HG02943 (cell line): ENCODE measurements around the gene MX2.

Experiments used
- ATAC-seq: cut with Tn5 transposase; IDR thresholded peaks from one replicate; pipeline ENCODE4 v1.9.1; 2021; ENCODE audit warnings: mild to moderate bottlenecking, low read depth, moderate library complexity; ENCODE audit not compliant: unreplicated experiment

Gene MX2

GRCh38 chr21:41363370-41364270 is 1.8 kb downstream of the MX2 start:
- no peak for ATAC-seq

GRCh38 chr21:41364308-41364707 is 2.5 kb downstream of the MX2 start:
- no peak for ATAC-seq

- no peak for ATAC-seq
Measured at GRCh38 chr21:41365377-41366107, 3.7 kb downstream of the MX2 start.

- ATAC-seq: no peak
Measured at GRCh38 chr21:41366522-41367151, 4.8 kb downstream of the MX2 start.

- no peak for ATAC-seq
Measured at GRCh38 chr21:41367301-41367944, 5.6 kb downstream of the MX2 start.

GRCh38 chr21:41367945-41368734 is 6.3 kb downstream of the MX2 start:
- ATAC-seq: peak; percentile 56

- no peak for ATAC-seq
Measured at GRCh38 chr21:41368735-41369104, 6.9 kb downstream of the MX2 start.

- no peak for ATAC-seq
Measured at GRCh38 chr21:41369105-41369919, 7.5 kb downstream of the MX2 start.

GRCh38 chr21:41369920-41370839 is 8.4 kb downstream of the MX2 start:
- ATAC-seq: no peak

- no peak for ATAC-seq
Measured at GRCh38 chr21:41370840-41371684, 9.2 kb downstream of the MX2 start.

GRCh38 chr21:41371685-41372030 is 9.8 kb downstream of the MX2 start:
- ATAC-seq: no peak

GRCh38 chr21:41373253-41373652 is 11.4 kb downstream of the MX2 start:
- ATAC-seq: no peak

GRCh38 chr21:41373763-41374162 is 11.9 kb downstream of the MX2 start:
- no peak for ATAC-seq

- ATAC-seq: no peak
Measured at GRCh38 chr21:41374177-41374712, 12.4 kb downstream of the MX2 start.

- ATAC-seq: no peak
Measured at GRCh38 chr21:41374867-41375533, 13.2 kb downstream of the MX2 start.

- no peak for ATAC-seq
Measured at GRCh38 chr21:41375875-41376274, 14.0 kb downstream of the MX2 start.

- ATAC-seq: no peak
Measured at GRCh38 chr21:41377715-41378114, 15.9 kb downstream of the MX2 start.
